ENCODE measurements around the gene EID2B.

DNA sequence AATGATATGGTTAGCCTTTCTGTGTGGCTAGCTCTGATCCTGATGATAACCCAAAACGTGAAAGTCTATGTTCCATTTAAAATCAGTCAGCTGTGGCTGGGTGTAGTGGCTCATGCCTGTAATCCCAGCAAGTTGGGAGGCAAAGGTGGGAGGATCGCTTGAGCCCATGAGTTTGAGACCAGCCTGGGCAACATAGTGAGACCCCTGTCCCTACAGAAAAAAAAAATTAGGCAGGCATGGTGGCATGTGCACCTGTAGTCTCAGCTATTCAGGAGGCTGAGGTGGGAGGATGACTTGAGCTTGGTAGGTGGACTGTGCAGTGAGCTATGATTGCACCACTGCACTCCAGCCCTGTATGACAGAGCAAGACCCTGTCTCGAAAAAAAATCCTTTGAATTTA, 1.1 kb upstream of the EID2B start:
- TF ChIP-seq RNF2 (IDR thresholded peaks at IDR 0.05; ENCODE audit: borderline replicate concordance, low read depth, low read length, missing control alignments, poor library complexity, severe bottlenecking) (no peak), NRF1 (IDR thresholded peaks at IDR 0.05; ENCODE audit: low read depth, low read length) (no peak), POLR2AphosphoS5 (IDR thresholded peaks at IDR 0.05; ENCODE audit: low read depth, low read length) (no peak), CHD2 (IDR thresholded peaks at IDR 0.05; ENCODE audit: low read length) (no peak), MAX (IDR thresholded peaks at IDR 0.05) (no peak), ATF2 (IDR thresholded peaks at IDR 0.05; ENCODE audit: low read length) (no peak)
- TF ChIP-seq, protein P1, sequence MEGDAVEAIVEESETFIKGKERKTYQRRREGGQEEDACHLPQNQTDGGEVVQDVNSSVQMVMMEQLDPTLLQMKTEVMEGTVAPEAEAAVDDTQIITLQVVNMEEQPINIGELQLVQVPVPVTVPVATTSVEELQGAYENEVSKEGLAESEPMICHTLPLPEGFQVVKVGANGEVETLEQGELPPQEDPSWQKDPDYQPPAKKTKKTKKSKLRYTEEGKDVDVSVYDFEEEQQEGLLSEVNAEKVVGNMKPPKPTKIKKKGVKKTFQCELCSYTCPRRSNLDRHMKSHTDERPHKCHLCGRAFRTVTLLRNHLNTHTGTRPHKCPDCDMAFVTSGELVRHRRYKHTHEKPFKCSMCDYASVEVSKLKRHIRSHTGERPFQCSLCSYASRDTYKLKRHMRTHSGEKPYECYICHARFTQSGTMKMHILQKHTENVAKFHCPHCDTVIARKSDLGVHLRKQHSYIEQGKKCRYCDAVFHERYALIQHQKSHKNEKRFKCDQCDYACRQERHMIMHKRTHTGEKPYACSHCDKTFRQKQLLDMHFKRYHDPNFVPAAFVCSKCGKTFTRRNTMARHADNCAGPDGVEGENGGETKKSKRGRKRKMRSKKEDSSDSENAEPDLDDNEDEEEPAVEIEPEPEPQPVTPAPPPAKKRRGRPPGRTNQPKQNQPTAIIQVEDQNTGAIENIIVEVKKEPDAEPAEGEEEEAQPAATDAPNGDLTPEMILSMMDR (IDR thresholded peaks at IDR 0.05; ENCODE audit: control extremely low read depth in 1 of 3, insufficient read depth in 1 of 3, low read depth in 1 of 3, low read length in 3 of 3): no peak
